Hematopoietic multipotent progenitor cell treated with erythropoietin and hydrocortisone succinate and interleukin-3 and kit ligand, for 17 days (in vitro differentiated cells): ENCODE results near the gene CIRBP.

ENCODE experiments used
- DNase-seq: peaks from one replicate; pipeline ENCODE4 v3.0.0-alpha.2; 2015; ENCODE audit warnings: low spot score

Gene CIRBP

DNA sequence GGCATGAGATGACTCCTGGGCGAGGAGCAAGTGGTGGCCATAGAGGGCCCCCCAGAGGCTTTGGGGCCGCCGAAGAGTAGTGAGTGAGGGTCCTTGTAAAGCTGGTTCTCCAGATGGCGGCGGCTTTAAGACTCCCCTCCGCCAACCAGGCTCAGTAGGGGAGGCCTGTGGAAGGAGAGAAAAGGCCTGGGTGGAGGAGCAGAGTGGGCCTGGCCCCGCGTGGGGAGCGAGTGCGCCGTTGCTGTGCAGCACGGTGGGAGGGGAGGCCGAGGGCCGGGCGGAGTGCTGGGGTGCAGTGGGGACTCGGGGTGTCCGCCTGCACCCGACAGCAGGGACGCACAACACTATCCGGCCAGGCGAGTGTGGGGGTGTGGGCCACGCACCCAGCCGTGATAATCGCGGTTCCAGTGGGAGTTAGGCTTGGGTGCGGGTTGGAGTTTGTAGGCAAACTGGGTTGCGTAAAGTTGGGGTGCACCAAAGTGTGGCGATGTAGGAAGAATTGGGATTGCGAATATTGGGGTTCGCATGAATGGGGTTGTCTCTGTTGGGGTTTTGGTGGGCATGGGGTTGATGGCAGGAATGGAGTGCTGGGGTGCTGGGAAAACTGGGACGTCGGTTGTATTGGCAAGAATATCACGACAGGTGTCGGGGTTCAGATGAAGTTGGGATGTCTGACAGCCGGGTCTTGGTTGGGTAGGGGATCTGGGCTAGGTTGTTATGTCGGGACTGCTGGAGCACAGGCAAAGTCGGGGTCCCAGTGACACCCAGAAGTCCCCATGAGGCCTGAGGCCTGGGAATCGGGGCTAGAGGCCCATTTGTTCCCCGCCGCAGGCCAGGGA lies 687 bp upstream of the CIRBP start:
- DNase-seq, result no peak

- DNase-seq, result peak; percentile 92
Measured at GRCh38 chr19:1269478-1270212, 513 bp downstream of the CIRBP start.

DNA sequence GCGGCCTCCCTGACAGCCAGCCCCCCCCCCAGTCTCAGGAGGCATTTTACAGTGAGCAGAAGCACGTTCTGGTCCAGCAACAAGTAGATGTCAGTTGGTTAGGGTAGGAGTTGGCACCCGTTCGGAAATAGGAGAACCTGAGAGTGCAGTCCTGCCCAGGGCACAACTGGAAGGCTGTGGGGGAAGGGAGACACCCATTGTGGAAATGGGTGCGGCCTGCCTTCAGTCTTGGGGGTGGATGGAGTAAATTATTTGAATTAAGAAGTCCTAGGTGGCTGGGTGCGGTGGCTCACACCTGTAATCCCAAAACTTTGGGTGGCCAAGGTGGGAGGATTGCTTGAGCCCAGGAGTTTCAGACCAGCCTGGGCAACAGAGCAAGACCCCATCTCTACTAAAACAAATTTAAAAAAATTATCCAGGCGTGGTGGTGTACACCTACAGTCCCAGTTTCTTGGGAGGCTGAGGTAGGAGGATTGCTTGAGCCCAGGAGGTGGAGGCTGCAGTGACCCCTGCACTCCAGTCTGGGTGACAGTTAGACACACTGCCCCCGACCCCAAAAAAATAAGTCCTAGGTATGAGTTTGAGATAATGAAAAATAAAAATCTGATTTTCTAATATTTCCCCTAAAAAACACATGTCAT lies 1.2 kb downstream of the CIRBP start:
- no peak for DNase-seq

- no peak for DNase-seq
Measured at GRCh38 chr19:1270854-1271527, 1.9 kb downstream of the CIRBP start.

DNA sequence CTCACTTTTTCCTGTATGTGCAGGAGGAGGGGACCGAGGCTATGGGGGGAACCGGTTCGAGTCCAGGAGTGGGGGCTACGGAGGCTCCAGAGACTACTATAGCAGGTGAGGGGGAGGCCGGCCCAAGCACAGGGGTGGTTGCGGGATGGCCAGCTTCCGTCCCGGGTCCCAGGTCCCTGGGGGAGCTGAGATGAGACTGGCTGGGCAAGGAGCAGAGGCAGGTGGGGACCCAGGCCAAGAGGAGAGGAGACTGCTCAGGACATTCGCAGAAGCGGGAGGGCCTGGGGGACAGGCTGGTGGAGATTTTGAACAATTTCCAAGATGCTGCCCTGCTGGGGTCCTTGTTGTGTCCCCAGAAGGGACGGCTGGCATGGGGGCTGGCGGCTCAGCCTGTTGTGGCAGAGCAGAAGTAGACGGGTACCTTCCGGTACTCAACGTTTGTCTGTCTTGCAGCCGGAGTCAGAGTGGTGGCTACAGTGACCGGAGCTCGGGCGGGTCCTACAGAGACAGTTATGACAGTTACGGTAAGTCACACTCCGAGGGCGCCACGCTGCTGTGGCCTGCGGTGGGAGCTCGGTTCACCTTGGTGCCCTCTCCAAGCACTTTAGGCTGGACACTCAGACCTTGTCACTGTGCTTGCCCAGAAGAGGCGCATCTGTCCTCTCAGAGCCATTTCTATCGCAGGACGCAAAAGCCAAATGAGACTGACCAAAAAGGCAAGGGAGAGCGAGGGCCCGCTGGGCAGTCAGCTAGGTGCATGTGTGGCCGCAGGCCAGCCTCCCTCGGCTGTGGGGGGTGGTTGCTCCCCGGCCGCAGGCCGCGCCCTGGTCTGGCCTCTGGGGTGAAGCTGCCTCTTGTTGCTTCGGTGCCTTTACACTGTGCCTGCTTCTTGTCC lies 2.6 kb downstream of the CIRBP start:
- DNase-seq, result no peak

DNA sequence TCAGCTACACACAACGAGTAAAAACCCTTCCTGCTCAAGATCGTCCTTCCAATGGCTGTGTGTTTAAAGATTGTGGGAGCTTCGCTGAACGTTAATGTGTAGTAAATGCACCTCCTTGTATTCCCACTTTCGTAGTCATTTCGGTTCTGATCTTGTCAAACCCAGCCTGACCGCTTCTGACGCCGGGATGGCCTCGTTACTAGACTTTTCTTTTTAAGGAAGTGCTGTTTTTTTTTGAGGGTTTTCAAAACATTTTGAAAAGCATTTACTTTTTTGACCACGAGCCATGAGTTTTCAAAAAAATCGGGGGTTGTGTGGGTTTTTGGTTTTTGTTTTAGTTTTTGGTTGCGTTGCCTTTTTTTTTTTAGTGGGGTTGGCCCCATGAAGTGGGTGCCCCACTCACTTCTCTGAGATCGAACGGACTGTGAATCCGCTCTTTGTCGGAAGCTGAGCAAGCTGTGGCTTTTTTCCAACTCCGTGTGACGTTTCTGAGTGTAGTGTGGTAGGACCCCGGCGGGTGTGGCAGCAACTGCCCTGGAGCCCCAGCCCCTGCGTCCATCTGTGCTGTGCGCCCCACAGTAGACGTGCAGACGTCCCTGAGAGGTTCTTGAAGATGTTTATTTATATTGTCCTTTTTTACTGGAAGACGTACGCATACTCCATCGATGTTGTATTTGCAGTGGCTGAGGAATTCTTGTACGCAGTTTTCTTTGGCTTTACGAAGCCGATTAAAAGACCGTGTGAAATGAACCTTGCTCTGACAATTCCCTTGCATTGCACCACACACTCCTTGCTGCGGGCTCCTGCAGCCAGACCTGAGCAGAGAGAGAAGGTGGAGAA lies 3.5 kb downstream of the CIRBP start:
- DNase-seq, result peak; percentile 15

GRCh38 chr19:1273263-1274041 lies 4.3 kb downstream of the CIRBP start:
- DNase-seq, result no peak

DNA sequence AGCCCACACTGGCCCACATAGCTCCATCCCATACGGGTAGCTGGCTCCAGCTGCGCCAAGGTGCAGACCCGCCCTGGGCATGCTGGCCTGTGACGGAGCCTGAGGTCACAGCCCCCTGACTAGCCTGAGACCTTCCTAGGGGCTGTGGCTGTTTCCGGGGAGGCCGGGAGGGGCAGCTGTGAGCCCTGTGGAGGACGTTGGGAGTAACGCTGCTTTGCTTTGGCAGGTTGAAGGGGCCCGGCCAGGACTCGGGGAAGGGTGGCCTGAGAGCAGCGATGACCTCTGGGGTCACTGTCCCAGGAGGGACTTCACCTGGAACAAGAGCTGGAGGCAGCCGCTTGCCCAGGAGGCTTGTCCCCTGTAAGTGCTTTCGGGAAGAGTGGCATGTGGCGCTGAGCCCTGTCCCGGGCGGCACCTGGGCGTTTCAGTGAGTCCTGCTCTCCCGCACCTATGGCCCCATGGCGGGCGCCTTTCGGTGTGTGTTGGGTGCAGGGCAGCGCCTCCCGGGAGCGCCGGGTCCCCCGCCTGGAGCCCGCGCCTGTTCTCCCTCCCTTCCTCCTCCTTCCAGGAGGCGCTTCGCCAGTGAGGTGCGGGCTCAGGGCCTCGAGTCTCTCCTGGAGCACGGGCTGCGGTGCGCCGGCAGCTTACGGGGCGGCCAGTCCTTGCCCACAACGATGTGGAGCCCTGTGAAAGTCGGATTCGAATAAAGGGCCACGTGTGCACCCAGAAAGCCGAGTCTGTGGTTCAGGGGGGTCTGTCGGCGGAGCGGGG lies 5.1 kb downstream of the CIRBP start:
- DNase-seq, result no peak

- no peak for DNase-seq
Measured at GRCh38 chr19:1274852-1275259, 5.7 kb downstream of the CIRBP start.

GRCh38 chr19:1275260-1275975 lies 6.3 kb downstream of the CIRBP start, which contains the start of gene FAM174C:
Gene FAM174C (plus strand): TSS chr19:1275530. CDS start chr19:1275550, 20 bp downstream.
- DNase-seq, result peak; percentile 95

DNA sequence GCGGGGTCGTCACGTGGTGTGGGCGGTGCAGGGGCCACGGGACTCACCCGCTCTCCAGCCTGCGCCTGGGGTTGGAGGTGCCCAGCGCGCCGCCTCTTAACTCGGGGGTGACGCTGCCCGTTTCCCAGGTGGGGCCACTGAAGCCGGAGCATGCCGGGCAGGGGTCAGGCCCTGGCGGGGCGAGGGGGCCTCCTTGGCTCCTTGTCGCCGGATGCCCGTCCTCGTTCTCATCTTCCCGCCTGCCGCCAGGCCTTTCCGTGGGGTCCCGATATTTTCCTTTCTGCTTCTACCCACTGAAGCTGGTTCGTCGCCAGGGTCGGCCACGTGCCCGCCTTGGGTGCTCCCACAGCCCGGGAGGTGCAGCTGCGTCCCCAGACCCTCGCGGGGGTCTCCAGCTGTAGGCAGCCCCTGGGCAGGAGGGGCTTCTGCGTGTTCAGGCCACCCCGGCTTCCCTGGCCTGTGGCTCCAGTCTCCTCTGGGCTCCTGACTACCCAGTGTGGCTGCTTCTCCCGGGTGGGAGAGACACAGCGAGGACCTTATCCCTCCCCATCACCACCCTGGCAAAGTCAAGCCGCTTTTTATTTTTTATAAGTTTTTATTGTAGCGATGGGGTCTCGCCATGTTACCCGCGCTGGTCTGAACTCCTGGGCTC lies 7.0 kb downstream of the CIRBP start:
- no peak for DNase-seq

DNA sequence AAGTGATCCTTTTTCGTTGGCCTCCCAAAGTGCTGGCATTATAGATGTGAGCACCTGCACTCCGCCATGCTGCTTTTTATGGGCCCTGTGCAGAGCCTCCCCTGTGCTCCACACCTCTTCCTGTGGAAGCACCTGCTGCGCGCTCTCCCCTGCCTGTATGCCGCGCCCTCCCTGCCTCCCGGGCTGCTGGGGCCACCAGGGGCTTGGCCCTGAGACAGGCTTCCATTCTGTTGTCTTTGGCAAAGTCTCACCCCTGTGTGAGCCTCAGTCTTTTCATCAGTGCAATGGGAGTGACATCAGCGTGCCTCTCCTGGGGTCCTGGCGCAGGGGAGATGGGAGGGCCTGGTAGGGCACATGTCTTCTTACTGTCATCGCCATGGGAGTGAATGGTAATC lies 7.5 kb downstream of the CIRBP start:
- DNase-seq, result no peak

DNA sequence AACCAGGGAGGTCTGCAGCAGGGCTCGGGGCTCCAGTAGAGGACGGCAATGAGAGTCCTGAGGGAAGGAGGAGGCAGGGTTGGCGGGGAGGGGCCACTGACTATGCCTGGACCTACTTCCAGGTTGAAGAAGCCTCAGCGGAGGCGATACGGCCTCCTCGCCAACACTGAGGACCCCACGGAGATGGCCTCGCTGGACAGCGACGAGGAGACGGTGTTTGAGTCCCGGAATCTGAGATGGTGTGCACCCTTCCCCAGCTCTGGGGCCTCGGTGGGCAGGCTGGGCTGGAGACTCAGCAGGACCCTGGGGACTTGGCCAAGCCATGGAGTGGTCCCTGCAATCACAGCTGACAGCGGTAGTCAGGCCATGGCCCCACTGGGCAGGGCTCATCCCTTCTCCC lies 7.9 kb downstream of the CIRBP start:
- DNase-seq, result peak; percentile 4

- DNase-seq, result no peak
Measured at GRCh38 chr19:1278074-1278473, 8.9 kb downstream of the CIRBP start.

GRCh38 chr19:1278713-1279660 lies 9.9 kb downstream of the CIRBP start:
- DNase-seq, result no peak

- DNase-seq, result peak; percentile 88
Measured at GRCh38 chr19:1279782-1280341, 10.7 kb downstream of the CIRBP start.
